Fibroblast of skin of scalp (primary cell): Measurements from ENCODE around the gene CXXC1.
"Not testable (repeated sequence)": the region's sequence is repeated elsewhere in the genome, so short reads cannot be mapped to it uniquely, and the experiment has no call there.

ENCODE experiments used
- DNase-seq: peaks from one replicate; pipeline ENCODE4 v3.0.0-alpha.2; 2013

Gene CXXC1

DNA sequence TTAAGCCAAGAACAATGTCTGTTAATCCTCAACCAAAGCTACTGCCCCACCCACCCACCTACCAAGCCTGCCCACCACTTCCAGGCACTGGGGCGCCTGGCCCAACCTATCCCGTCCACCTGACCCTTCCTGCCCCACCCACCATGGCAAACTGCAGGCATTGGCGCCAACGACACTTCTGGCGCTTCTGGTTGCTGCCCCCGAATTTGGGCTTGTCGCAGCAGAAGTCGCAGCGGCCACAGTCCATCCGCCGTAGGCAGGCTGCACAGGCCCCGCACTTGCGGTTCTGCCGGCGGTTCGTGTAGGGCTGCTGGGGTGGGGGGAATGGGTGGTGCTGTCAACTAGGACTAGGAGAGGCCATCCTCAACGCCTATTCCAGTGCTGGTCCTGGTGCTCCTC lies 13.4 kb downstream of the CXXC1 start:
- no peak for DNase-seq

DNA sequence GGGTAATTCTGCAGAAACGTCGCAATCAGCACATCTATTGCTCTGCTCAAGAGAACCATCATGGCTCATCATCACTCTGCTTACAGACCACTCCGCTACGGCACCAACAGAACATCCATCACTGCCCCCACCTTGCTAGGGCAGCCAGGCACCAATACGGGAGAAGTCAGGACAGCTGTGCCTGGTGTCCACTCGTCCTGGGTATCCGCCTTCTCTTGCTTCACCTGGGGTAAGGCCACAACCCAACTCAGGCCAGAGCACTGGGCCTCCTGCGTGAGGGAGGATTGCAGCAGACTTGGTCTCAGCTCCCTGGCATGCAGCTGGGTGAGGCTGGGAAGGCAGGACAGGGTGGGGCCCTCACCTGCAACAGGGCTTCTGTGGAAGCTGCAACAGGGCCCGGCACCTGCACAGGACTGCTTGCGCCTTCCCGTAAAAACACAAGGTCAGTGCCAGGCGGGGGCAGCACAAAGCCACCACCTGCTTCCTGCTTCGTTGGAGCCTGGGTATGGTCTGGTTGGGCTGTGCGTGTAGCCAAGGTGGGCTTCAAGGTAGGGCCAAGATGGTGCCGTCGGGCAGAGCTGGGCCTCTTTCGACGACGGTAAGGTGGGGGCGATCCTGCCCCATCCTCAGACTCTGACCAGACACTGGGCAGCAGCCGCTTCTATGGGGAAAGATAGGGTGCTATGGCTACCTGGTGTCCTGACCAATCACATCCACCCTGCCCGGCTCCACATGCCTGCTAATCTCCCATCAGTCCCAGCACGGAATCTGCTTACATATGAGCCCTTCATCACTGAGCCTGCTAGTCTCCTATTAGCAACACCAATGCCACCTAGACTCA lies 14.1 kb downstream of the CXXC1 start:
- DNase-seq = no peak

GRCh38 chr18:50272568-50272967 lies 14.9 kb downstream of the CXXC1 start:
- no peak for DNase-seq

GRCh38 chr18:50268022-50268747 lies 19.3 kb downstream of the CXXC1 start:
- peak; percentile 64 for DNase-seq

DNA sequence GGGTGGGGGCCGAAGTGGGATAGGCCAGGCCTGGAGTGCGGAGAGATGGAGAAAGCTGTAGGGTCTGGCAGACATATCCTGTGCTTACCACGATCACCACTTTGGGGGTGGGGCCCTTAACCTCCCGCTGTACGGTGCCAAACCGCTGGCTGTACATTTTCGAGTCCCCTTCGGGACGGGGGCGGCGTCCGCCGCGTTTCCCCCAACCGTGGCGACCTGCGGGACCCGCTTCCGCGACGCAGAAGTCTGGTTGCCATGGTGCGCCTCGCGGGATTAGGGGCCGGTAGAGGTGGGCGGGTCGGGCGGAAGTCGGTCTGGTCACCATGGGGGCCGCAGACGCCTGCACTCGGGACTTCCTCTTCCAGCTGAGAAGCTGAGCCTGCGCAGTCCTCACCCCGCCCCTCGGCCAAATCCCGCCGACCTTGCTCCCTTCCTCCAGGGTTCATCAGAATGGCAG lies 21.2 kb downstream of the CXXC1 start, which contains the start of gene CFAP53:
Gene CFAP53 (minus strand): TSS at position 248 of the 457 bp plus-strand sequence. CDS start 91 bp downstream, at position 157.
- DNase-seq = peak; percentile 89

DNA sequence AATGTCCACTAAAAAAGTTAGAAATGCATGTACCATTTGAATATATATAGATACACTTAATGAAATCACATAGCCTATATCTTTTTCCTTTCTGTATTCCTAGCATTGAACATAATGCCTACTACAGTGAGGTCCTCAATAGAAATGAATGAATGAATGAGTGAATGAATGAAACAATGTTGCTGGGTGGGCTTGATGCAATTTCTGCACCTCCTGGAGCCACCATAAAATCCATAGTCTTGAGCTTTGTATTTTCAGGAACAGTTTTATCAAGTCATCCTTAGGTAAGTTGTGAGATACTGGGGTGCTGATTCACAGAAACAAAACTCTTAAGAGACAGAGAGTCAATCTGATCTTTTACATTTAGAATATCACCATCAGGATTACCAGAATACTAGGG lies 24.5 kb downstream of the CXXC1 start:
- no peak for DNase-seq

DNA sequence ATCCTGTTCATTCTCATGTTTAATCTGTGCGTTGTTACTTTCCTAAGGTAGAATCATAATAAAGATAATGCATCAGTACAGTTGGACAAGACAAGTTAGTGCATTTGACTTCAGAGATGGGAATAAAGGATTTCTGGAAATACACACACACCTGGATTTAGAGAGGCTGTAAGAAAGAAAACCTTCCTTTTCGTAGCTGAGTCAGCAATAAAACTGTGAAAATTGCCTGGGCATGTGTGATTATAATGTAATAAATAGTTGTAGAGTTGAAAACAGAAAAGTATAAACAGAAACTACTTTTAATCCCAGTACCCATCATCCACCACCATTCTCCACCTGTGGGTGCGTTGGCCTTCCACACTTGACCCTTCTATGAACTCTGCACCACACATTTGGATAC lies 36.6 kb downstream of the CXXC1 start:
- no peak for DNase-seq

DNA sequence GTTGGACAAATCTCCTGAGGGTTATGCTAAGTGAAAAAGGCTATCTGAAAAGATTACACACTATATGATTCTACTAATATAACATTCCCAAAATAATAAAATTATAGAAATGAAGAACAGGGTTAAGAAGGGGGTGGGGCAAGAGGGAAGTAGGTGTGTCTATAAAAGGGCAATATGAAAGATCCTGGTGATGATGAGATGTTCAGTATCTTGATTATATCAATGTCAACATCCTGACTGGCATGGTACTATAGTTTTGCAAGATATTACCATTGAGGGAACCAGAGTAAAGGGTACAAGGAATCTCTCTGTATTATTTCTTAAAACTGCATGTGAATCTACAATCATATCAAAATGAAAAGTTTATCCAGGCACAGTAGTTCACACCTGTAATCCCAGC lies 37.9 kb downstream of the CXXC1 start:
- no peak for DNase-seq

DNA sequence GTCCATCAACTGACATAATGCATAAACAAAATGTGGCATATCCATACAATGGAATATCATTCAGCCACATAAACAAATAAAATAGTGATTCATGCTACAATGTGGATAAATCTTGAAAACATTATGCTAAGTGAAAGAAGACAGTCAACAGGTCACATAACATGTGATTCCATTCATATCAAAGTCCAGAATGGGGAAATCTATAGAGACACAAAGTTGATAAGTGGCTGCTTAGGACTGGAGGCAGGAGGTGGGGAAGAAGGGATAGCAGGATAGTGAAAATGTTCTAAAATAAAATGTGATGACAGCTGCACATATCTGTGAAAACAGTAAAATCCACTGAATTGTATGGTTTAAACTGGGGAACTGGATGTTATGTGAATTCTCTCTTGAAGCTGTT lies 39.9 kb downstream of the CXXC1 start:
- DNase-seq = no peak

DNA sequence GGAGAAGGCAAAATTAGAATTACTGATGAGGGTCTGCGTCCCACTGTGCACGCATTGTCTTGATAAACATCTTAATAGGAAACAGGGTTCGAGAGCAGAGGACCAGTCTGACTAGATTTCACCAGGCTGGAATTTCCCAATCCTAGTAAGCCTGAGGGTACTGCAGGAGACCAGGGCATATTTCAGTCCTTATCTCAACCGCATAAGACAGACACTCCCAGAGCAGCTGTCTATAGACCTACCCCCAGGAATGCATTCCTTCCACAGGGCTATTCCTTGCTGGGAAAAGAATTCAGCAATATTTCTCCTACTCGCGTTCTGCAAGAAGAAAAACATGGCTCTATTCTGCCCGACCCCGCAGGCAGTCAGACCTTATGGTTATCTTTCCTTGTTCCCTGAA lies 45.7 kb downstream of the CXXC1 start:
- DNase-seq = not testable (repeated sequence)

GRCh38 chr18:50240080-50240563 lies 47.4 kb downstream of the CXXC1 start:
- DNase-seq = no peak

DNA sequence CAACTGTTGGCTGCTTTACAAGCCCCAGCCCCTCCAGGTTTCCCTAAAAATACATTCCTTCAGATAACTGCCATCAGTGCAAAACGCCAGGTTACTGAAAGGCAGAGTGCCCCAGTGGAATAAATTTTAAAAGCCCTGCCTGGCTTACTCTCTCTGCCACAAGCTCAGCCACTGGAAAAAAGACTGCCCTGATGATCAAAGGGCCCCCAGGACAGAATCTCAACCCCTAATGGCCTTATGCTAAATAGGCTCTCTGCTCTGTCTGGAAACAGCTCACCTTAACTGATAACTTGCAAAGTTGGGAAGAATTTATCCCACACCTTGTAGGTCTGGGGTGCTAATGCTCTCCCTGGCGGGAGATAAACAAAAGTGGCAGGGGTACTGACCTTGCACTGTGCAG lies 55.1 kb downstream of the CXXC1 start:
- no peak for DNase-seq
